GM19467 (cell line): ENCODE data around the gene STBD1.
"Not testable (repeated sequence)": the region's sequence is repeated elsewhere in the genome, so short reads cannot be mapped to it uniquely, and the experiment has no call there.

ENCODE experiments used
- ATAC-seq: cut with Tn5 transposase; IDR thresholded peaks from one replicate; pipeline ENCODE4 v1.9.1; 2021; ENCODE audit warnings: mild to moderate bottlenecking, moderate library complexity; ENCODE audit not compliant: unreplicated experiment

Gene STBD1

DNA sequence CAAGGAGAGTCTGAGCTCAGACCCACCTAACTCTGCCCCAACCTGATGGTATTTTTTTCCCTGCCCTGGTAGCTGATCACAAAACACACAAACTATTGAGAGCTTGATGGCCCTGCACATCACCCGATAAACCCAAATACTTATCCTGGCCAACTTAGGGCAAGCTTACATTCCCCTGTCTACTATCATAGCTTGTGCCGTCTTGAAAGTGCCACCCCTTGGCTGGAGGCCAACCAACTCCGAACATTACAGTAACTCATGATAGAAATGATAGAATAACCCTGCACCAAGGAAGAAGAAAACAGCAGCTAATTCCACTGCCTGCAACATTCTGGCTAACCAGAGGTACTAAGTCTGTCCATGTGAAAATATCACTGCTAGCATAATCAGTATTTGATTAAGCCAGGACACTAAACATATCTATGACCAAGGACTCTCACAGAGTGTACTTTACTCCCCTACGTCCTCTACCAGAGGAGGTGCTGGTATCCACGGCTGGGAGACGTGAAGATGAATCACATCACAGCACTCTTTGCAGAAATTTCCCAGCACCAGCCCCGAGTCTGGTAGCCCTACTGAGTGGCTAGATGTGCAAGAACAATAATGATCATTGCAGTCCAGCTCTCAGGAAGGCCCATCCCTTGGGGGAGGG is 8.9 kb downstream of the STBD1 start:
- no peak for ATAC-seq

DNA sequence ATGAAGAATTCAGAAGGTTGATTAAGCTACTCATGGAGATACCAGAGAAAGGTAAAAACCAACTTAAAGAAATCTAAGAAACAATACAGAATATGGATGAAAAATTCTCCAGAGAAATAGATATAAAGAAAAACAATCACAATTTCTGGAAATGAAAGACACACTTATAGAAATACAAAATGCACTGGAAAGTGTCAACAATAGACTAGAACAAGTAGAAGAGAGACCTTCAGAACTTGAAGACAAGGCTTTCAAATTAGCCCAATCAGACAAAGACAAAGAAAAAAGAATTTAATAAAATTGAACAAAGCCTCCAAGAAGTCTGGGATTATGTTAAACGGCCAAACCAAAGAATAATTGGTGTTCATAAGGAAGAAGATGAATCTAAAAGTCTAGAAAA is 9.6 kb downstream of the STBD1 start:
- no peak for ATAC-seq

- no peak for ATAC-seq
These were observed 15.7 kb downstream of the STBD1 start for GRCh38 chr4:76322236-76322635.

GRCh38 chr4:76325072-76325471 is 18.5 kb downstream of the STBD1 start:
- no peak for ATAC-seq

- ATAC-seq, result no peak
These were observed 20.0 kb downstream of the STBD1 start for GRCh38 chr4:76326515-76326914.

DNA sequence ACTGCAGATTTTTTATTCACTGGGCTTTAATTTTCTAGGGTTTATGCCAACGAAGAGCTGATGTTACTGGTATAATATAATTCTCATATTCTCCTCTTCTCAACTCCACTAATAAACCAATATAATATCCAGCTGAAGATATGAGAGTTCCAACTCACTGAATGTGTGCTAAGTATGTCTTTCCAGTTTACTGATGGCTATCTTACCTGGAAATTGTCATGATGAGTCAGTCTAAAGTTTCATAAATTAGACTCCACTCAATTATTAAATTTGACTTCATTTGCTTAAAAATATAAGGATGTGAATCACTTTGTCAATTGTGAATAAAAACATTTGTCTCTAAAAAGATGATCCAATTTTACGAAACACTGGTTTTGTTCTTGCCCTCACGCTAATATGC is 28.4 kb downstream of the STBD1 start:
- no peak for ATAC-seq

DNA sequence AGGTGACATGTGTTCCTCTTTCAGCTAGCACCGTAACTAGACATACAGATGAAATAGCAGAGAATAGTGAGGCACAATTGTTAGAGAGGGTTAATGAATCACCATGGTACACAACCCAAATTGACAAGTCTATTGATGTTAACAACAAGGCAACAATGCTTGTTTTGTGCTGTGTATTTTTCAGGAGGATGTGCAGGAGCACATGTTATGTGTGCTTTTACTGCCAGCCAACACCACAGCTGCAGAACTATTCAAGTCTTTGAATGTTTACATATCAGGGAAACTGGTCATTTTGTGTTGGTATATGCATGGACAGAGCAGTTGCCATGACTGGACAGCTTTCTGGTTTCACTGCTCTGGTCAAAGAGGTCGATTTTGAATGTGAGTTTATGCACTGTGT is 32.8 kb downstream of the STBD1 start:
- ATAC-seq, result no peak

GRCh38 chr4:76341063-76341462 is 34.5 kb downstream of the STBD1 start:
- no peak for ATAC-seq

- no peak for ATAC-seq
These were observed 35.7 kb downstream of the STBD1 start for GRCh38 chr4:76342191-76342590.

DNA sequence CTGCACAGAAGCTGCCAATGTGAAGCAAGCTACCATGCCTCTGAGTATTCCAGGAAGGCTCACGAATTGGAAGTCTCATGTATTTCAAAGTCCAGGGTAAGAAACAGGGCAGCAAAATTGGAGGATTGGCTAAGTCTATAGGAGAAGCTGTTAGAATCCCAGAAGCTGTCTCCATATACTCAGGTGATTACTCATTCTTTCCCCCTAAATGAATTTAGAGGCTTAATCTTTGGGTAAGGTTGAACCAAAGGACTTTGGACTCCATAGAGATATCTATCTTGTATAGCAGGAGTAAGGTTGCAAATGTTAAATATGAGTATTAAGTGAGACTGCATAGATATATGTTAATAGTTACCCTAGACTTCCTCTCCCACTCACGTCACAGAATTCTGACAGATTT is 36.3 kb downstream of the STBD1 start:
- ATAC-seq, result no peak

DNA sequence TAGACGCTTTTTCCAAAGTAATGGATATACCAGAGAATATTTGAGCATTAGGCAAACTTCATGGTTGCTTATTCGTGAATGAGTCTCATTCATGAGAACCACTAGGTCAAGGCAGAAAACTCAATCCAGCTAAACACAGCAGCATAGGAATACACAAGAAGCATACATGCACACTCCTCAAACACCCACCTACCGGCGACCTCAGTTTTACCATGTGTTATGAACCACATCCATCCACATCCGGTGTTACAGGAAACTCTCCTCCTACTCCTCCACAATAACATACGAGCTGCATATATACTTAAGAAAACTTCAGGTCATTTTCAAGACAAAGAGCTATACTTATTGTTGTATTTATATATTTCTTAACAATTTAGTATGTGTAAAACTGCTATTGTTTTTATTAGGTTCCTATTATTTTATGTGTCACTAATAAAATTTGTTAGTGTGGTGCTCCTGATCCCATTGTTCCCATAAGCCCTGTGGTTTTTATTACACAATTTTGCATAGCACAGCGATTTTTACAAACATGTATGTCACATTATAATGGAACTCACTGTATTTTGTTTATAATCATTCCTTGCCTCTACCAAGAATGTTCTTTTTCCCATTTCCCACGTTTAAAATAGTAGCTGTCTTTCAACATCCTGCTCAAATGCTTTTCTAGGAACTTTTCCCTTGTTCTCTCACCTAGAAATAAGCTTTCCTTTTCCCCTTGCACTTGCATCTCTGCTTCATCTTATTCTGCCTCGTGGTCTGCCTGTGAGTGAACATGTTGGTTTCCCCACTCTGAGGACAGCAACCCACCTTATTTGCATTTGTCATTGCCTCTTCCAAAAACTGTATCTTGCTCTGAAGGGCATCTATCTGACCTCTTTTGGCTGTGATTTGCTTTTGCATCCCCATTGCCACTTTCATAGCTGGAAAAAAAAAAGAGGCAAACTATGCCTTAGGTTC is 48.3 kb downstream of the STBD1 start:
- ATAC-seq, result no peak

GRCh38 chr4:76357981-76358380 is 51.4 kb downstream of the STBD1 start:
- ATAC-seq, result no peak

DNA sequence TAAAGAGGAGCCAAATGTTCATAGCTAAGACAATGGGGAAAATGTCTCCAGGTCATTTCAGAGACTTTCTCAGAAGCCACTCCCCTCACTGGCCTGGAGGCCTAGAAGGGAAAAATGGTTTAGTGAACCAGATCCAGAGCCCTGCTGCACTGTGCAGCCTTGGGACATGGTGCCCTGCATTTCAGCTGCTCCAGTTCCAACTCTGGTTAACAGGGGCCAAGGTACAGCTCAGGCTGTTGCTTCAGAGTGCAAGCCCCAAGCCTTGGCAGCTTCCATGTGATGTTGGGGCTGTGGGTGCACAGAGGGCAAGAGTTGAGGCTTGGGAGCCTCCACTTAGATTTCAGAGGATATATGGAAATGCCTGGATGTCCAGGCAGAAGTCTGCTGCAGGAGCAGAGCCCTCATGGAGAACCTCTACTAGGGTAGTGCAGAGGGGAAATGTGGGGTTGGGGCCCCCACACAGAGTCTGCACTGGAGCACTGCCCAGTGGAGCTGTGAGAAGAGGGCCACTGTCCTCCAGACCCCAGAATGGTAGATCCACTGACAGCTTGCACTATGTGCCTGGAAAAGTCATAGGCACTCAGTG is 53.4 kb downstream of the STBD1 start:
- not testable (repeated sequence) for ATAC-seq
